GM21381 (cell line): ENCODE data around the gene EMILIN1.
"Not testable (repeated sequence)": the region's sequence is repeated elsewhere in the genome, so short reads cannot be mapped to it uniquely, and the experiment has no call there.

Experiments
- ATAC-seq: cut with Tn5 transposase; IDR thresholded peaks from one replicate; pipeline ENCODE4 v1.9.1; 2021; ENCODE audit warnings: mild to moderate bottlenecking, moderate library complexity; ENCODE audit not compliant: unreplicated experiment

Gene EMILIN1

DNA sequence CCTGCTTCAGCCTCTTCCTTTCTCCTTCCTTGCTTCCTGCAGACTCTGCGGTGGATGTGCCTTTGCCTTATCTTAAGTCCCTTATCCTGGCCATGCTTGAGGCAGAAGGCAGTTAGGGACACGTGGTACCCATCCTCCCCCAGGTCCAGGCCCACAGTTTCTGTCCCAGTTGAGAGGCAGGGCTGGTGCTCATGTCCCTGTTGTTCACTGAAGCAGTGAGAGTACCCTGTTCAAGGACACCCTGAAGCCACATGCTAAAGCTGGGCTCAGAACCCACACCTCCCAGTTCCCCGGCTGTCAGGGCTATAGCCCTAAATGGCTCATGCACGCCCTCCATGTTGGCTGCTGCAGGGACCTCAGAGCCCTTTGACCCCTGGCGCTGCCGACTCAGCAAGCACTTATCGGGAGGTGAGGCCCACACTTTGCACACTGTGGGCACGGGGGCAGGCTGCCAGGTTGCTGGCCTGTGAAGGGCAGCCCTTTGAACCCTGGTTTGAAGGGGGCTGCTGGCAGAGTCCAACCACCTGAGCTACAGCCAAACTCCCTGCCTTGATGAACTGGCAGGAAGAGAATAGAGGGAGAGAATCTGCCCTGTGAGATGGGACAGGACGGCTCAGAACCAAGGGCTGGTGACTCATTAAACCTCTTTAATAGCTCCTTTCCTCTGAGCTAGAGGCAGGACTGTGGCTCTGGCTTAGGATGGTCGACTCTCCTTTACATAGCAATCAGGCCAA lies 14.4 kb downstream of the EMILIN1 start:
- no peak for ATAC-seq

DNA sequence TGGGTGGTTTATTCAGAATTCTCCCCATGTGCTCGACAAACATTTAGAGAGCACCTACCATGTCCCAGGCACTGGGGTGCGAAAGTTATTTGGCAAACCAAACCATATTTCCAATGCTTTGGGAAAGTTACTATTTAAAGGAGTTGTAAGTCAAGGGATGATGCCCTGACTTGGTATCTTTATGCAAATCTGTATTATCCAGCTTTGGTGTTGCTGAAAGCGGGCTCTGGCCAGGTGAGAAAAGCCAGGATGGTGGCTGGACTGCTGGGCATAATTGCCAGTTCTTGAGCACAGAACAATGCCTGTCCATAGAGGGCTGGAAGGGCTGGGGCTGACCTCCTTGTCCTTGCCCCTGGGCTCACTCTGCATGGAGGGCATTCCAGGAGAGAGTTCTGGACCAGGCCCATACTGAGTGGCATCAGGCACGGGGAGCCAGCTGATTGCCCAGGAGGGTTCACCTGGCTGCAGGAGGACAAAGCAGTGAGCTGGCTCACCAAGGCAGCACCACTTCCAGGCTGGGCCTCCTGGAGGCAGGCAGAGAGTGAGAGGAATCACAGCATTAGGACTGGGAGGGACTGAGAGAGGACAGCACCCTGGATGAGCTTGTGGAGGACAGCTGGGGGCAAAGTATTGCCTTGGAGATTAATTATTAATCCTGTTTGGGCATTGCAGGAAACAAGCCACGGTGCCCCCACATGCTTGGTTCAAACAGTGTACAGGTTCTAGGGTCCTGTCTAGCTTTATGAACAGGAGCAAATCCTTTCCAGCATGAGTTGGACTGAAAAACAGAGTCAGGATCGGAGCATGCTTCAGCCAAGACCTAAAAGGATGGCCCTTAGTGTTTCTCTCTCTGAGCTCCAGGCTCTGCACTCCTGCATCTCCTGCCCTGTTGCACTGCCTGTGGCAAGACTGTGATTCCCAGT lies 15.3 kb downstream of the EMILIN1 start:
- no peak for ATAC-seq

DNA sequence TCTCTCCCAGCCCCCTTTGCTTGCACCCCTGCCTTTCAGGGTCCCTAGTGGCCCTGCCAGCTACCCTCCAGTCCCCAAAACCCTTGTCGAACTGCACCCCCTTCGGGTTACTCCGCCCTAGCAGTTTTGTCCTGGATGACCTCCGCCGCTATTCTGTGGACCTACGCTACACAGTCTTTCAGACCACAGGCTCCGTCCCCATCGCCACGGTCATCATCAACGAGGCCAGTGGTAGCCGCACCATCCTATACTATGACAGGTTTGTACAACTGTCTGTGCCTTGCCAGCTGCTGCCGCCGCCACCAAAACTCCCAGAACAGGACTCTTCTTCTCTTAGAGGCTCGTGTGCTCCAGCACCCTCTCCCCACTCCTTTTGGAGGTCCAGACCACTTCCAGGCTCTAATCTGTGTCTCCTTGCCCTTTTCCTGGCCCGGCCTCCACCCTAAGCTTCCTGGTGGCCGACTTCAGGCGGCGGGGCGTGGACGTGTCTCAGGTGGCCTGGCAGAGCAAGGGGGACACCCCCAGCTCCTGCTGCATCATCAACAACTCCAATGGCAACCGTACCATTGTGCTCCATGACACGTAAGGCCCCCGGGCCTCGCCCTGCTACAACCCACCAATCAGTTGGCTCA lies 16.1 kb downstream of the EMILIN1 start:
- ATAC-seq: no peak

DNA sequence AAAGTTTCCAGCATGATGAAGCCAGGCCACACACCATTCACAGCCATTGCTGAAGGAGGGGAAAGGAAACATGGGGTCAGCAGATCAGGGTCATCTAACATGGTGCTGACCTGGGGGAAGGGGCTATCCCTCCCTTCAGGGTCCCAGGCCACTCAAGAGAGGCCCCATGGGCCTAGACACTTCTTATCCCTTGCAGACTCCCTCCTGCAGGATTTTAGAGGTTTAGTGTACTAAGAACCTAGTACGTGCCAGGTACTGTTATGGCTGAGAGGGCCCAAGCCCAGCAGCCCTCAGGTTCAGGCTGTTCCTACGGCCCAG lies 17.0 kb downstream of the EMILIN1 start:
- no peak for ATAC-seq

DNA sequence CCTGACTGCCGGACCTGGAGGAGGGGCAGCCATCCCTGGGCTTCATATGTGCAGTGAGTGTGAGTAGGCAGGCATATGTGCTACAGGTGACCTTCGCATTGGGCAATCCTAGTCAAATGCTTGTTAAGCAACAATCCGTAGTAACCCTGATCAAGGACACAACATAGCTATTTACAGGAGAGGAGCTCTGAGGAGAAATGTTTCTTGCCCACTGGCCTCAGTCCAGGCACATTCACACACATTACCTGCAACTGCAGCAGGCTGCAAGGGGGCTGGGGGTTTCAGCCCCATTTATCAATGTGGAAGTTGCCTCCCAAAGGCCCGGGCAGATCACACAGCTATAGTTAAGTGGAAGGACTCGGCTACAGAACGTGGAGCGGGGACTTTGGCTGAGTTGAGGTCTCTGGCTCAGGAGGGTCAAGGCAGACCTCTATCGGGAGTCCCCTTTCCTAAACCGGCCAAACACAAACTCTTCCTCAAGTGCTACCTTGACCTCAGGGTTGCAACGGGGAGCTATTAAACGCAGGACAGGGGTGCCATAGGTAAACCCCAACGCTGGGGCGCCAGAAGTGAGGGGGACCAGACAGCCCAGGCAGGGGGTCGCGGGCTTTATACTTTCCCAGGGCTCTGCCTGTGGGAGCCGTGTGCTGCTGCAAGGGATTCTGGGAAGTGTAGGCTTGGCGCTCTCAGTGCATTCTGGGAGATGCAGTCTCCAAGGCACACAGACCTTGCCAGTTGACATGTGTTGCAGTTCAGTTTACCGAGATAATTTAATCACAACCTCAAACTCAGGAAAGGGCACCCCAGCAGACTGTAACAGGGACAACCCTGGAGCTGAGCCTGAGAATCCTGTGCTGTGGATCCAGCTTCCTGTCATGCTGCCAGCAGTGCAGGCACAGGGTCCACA lies 17.6 kb downstream of the EMILIN1 start:
- ATAC-seq: no peak

DNA sequence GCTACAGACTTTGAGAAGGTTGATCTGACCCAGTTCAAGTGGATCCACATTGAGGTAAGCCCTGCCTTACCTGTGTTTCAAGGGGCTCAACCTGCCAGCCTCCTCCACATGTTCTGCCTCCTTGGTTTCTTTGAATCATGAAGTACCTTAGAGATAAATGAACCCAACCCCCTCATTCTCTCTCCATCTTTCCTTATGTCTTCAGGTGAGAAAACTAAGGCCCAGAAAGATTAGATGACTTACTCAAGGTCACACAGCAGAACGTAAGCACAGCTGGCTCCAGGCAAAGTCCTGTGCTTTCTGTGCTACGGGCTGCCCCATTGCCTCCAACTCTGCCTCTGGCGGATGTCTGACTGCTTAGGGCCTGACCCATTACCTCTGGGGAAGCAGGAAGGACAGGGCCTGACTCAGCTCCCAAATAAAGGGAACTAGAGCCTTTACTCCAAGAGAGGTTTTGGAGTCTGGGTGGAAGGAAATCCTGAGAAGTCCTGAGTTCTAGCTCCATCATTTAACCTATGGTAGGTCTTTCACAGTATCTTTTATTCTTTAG lies 18.4 kb downstream of the EMILIN1 start:
- ATAC-seq: no peak

DNA sequence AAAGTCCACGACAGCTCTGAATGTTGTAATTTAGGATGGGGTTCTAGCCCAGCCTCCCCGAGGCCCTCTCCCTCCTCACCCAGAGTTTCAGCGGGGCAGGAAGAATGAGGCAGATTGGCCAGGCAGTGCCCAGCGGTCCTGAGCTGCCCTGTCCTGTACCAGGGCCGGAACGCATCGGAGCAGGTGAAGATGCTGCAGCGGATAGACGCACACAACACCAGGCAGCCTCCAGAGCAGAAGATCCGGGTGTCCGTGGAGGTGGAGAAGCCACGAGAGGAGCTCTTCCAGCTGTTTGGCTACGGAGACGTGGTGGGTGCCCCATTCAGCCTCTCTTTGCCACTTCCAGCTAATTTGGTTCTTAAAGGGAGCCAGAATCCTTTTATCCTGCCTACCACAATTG lies 18.9 kb downstream of the EMILIN1 start:
- no peak for ATAC-seq

DNA sequence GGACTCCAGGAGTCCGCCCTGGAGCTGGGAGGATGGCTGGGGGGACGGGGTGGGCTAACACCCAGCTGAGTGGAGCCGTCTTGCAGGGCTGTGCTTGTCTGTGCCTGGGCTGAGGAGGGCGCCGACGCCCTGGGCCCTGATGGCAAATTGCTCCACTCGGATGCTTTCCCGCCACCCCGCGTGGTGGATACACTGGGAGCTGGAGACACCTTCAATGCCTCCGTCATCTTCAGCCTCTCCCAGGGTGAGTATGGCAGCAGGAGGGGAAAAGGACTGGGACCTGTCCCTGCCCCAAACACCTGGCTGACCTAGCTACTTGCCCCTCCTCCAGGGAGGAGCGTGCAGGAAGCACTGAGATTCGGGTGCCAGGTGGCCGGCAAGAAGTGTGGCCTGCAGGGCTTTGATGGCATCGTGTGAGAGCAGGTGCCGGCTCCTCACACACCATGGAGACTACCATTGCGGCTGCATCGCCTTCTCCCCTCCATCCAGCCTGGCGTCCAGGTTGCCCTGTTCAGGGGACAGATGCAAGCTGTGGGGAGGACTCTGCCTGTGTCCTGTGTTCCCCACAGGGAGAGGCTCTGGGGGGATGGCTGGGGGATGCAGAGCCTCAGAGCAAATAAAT lies 21.0 kb downstream of the EMILIN1 start:
- no peak for ATAC-seq

DNA sequence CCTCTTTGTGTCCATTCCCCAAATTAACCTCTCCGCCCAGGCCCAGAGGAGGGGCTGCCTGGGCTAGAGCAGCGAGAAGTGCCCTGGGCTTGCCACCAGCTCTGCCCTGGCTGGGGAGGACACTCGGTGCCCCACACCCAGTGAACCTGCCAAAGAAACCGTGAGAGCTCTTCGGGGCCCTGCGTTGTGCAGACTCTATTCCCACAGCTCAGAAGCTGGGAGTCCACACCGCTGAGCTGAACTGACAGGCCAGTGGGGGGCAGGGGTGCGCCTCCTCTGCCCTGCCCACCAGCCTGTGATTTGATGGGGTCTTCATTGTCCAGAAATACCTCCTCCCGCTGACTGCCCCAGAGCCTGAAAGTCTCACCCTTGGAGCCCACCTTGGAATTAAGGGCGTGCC lies 21.6 kb downstream of the EMILIN1 start:
- no peak for ATAC-seq

DNA sequence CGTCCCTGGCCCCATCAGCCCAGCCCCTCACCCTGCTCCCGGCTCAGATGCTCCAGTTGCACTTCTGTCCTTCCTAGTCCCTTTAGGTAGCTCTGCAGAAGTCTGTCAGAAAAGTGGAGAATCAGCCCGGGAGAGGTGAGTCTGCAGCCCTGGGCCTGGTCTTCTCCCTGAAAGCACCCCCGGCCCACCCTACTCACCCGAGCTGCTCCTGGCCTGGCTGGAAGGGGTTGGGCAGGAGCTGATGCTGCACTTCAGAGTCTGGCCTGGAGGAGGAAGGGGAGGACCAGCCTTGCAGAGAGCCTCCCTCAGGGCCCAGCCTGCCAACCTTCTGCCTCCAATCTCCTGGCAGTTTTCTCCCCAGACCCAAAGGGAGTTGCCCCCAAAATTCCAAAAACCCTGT lies 23.9 kb downstream of the EMILIN1 start:
- ATAC-seq: no peak

DNA sequence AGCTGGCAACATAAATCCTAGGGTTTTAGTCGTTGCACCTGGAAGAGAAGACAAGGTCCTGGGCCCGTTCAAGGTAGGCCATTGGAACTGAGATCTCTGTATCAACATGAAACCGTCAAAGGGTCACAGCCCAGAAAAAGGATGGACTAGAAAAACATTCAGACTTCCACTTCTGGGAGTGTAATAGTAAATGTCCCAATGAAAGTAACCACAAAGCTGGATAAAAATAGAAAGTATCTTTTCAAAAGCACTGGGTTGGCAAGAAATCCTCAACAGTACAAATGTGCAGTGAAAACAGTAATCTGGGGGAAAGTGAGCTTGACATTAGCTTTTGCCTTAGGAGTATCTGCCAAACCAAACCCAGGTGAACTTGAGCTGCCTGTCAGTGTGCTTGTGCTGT lies 27.6 kb downstream of the EMILIN1 start:
- no peak for ATAC-seq

DNA sequence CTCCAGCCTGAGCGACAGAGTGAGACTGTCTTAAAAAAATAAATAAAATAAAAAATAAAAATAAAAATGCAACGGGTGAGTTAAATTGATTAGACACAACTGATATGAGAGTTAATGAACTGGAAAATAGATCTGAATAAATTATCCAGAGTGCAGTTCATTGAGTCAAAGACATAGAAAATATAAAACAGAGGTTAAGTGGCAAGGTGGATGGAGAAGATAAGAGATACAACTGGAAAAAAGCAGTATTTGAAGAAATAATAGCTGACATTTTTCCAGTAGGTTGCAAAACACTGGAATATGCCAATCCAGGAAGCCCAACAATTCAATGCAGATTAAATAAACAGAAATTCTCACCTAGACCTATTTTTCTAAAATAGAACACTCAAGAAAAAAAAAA lies 29.8 kb downstream of the EMILIN1 start:
- ATAC-seq: no peak

DNA sequence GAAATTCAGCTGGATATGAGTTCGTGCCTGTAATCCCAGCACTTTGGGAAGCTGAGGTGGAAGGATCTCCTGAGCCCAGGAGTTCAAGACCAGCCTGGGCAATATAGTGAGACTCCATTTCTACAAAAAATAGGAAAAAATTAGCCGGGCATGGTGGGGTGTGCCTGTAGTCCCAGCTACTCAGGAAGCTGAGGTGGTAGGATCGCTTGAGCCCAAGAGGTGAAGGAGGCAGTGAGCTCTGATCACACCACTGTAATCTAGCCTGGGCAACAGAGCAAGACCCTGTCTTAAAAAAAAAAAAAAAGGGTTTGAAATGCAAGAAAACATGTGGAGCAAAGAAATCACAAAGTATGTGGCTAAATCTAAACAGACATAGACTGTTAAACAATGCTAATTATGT lies 30.7 kb downstream of the EMILIN1 start:
- no peak for ATAC-seq

DNA sequence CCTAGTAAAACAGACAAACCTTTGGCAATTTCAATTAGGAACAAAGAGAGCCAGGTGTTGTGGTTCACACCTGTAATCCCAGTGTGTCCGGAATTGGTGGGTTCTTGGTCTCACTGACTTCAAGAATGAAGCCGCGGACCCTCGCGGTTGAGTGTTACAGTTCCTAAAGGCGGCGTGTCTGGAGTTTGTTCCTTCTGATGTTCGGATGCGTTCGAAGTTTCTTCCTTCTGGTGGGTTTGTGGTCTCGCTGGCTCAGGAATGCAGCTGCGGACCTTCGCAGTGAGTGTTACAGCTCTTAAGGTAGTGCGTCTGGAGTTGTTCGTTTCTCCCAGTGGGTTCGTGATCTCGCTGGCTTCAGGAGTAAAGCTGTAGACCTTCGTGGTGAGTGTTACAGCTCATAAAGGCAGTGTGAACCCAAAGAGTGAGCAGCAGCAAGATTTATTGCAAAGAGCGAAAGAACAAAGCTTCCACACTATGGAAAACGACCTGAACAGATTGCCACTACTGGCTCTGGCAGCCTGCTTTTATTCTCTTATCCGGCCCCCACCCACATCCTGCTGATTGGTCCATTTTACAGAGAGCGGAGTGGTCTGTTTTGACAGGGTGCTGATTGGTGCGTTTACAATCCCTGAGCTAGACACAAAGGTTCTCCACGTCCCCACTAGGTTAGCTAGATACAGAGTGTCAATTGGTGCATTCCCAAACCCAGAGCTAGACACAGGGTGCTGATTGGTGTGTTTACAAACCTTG lies 32.4 kb downstream of the EMILIN1 start:
- not testable (repeated sequence) for ATAC-seq

DNA sequence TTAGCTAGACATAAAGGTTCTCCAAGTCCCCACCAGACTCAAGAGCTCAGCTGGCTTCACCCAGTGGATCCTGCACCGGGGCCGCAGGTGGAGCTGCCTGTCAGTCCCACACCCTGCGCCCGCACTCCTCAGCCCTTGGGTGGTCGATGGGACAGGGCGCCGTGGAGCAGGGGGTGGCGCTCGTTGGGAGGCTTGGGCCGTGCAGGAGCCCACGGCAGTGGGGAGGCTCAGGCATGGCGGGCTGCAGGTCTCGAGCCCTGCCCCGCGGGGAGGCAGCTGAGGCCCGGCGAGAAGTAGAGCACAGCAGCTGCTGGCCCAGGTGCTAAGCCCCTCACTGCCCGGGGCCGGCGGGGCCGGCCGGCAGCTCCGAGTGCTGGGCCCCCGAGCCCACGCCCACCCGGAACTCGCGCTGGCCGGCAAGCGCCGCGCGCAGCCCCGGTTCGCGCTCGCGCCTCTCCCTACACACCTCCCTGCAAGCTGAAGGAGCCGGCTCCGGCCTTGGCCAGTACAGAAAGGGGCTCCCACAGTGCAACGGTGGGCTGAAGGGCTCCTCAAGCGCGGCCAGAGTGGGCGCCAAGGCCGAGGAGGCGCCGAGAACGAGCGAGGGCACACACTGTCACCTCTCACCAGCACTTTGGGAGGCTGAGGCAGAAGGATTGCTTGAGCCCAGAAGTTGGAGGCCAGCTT lies 33.1 kb downstream of the EMILIN1 start:
- not testable (repeated sequence) for ATAC-seq

DNA sequence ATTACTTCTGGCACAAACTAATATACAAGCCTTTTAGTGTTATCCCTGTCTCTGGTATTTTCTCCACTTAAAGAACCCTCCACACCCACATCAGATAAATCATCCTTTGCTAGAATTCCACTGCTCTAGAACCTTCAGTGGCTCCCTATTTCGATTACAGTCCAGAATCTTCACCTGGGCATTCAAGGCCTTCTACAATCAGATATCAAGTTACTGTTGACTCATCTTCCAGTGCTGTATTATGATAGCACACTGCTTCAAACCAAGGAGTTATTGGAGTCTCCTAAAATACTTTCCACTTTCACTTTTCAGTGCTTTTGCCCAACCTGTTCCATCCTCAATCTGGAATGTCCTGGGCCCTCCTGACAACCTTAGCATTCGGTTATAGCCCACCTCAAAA lies 37.1 kb downstream of the EMILIN1 start:
- no peak for ATAC-seq

DNA sequence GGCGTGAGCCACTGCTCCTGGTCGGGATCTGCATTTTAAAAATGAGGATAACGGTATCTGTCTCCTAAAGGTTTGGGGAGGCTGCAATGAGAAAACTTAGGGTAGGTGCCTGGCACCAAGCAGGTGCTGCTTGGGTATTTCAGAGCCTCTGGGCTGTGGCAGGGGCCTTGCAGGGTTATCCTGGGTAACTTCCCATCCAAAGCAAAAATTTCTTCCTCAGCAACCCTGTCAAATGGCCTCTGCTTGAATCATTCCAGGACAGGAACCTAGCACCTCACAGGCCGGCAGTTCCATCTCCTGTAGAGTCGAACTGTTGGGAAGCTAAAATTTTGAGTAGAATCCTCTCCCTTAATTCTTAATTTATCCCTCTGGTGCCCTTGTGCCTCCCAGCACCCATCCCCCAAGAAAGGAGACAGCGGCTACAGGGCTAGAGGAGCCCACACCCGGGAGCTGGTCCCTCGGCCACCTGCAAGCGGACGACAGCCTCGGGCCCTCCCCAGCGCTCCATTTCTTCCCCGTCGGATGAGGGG lies 39.6 kb downstream of the EMILIN1 start:
- no peak for ATAC-seq

DNA sequence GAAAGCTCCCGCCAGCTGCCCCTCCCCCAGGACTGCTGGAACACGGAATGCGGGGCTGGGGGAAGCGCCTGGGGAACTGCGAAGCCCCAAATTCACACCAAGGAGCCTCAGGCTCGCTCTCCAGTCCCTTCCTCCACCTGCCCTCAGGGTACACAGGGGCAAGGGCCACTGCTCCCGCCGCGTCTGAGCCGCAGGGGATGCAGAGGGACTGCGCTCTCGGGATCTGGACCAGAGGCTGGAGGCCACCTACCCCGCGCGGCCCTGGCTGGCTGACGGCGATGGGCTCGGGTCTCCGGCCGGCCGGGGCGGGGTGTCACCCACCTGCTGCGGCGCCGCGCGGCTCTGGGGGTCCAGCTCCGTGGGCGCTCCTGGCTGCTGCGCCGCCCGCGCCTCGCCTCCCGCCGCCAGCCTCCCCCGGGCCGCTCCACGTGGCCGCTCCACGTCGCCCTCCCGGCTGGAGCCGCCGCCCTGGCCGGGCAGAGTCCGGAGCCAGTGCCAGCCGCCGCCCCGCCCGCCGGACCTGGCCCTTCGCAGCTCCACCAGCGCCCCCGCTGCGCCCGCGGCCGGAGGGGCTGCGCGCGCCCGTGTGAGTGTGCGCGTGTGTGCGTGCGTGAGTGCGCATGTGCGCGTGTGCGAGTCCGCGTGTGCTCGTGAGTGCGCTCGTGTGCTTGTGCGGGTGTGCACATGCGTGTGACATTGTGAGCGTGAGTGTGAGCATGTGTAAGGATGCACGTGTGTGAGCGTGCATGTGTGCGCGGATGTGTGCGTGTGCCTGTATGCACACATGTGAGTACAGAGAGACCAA lies 40.3 kb downstream of the EMILIN1 start, which contains the start of gene CGREF1:
CGREF1 (minus strand) TSS at position 604 of the 805 bp plus-strand sequence. CDS start 14,762 bp downstream, outside the sequence.
- ATAC-seq: no peak
